Measurements from ENCODE around the gene TIGD3.
A peak's percentile ranks its signal among the peaks of the same experiment; 100 is the strongest.

The TIGD3 gene

GRCh38 chr11:65366340-65366773 lies 11.8 kb downstream of the TIGD3 start:
- DNase-seq (ENCODE audit: low read depth in 2 of 3, low spot score in 2 of 3) = peak in 1 of 3 experiments; percentile 8

GRCh38 chr11:65370659-65371049 lies 16.1 kb downstream of the TIGD3 start:
- no peak for DNase-seq (ENCODE audit: low read depth in 2 of 3, low spot score in 2 of 3)

- DNase-seq (ENCODE audit: low read depth in 2 of 3, low spot score in 2 of 3) = no peak
Observed at GRCh38 chr11:65373839-65374580, 19.5 kb downstream of the TIGD3 start.

GRCh38 chr11:65375012-65375411 lies 20.5 kb downstream of the TIGD3 start:
- DNase-seq (ENCODE audit: low read depth in 2 of 3, low spot score in 2 of 3) = no peak

- DNase-seq (ENCODE audit: low read depth in 2 of 3, low spot score in 2 of 3) = no peak
Observed at GRCh38 chr11:65376138-65376713, 21.7 kb downstream of the TIGD3 start.

- no peak for DNase-seq (ENCODE audit: low read depth in 2 of 3, low spot score in 2 of 3)
Observed at GRCh38 chr11:65377036-65377435, 22.5 kb downstream of the TIGD3 start.

- DNase-seq (ENCODE audit: low read depth in 2 of 3, low spot score in 2 of 3) = no peak
Observed at GRCh38 chr11:65377777-65378176, 23.2 kb downstream of the TIGD3 start.

- no peak for DNase-seq (ENCODE audit: low read depth in 2 of 3, low spot score in 2 of 3)
Observed at GRCh38 chr11:65378208-65378927, 23.8 kb downstream of the TIGD3 start.

GRCh38 chr11:65378928-65379638 lies 24.5 kb downstream of the TIGD3 start:
- no peak for DNase-seq (ENCODE audit: low read depth in 2 of 3, low spot score in 2 of 3)

- no peak for DNase-seq (ENCODE audit: low read depth in 2 of 3, low spot score in 2 of 3)
Observed at GRCh38 chr11:65379698-65380459, 25.3 kb downstream of the TIGD3 start.

GRCh38 chr11:65380460-65381119 lies 26.0 kb downstream of the TIGD3 start:
- no peak for DNase-seq (ENCODE audit: low read depth in 2 of 3, low spot score in 2 of 3)

GRCh38 chr11:65381716-65382032 lies 27.1 kb downstream of the TIGD3 start:
- peak in 1 of 3 experiments; percentile 19 for DNase-seq (ENCODE audit: low read depth in 2 of 3, low spot score in 2 of 3)

- DNase-seq (ENCODE audit: low read depth in 2 of 3, low spot score in 2 of 3) = peak; percentile 76 to 85 (median 83)
Observed at GRCh38 chr11:65382033-65382803, 27.7 kb downstream of the TIGD3 start, which contains the start of gene SLC25A45. TSS of gene SLC25A45 (minus strand) at chr11:65382646. CDS start at chr11:65381951, 695 bp downstream.

- DNase-seq (ENCODE audit: low read depth in 2 of 3, low spot score in 2 of 3) = no peak
Observed at GRCh38 chr11:65382804-65383368, 28.3 kb downstream of the TIGD3 start.

- DNase-seq (ENCODE audit: low read depth in 2 of 3, low spot score in 2 of 3) = no peak
Observed at GRCh38 chr11:65383778-65384177, 29.2 kb downstream of the TIGD3 start.

GRCh38 chr11:65384301-65384889 lies 29.8 kb downstream of the TIGD3 start:
- no peak for DNase-seq (ENCODE audit: low read depth in 2 of 3, low spot score in 2 of 3)

GRCh38 chr11:65386307-65387140 lies 32.0 kb downstream of the TIGD3 start, which contains the start of gene FRMD8:
TSS of gene FRMD8 (plus strand) at chr11:65386637. CDS start at chr11:65387037, 400 bp downstream.
- DNase-seq (ENCODE audit: low read depth in 2 of 3, low spot score in 2 of 3) = peak; percentile 65 to 77 (median 70)

GRCh38 chr11:65388731-65389130 lies 34.2 kb downstream of the TIGD3 start:
- no peak for DNase-seq (ENCODE audit: low read depth in 2 of 3, low spot score in 2 of 3)

Data from activated CD8-positive, alpha-beta memory T cell treated with anti-CD3 and anti-CD28 coated beads for 48 hours (primary cell).